ENCODE measurements around the gene METTL8. TPM values are rescaled to one million over a fixed set of nuclear protein-coding genes. Genes with fewer than 3 reads are reported as not detected.

METTL8 gene
- total RNA-seq, 2 experiments from 2014 or later = 43.4 to 44.8 TPM

DNA sequence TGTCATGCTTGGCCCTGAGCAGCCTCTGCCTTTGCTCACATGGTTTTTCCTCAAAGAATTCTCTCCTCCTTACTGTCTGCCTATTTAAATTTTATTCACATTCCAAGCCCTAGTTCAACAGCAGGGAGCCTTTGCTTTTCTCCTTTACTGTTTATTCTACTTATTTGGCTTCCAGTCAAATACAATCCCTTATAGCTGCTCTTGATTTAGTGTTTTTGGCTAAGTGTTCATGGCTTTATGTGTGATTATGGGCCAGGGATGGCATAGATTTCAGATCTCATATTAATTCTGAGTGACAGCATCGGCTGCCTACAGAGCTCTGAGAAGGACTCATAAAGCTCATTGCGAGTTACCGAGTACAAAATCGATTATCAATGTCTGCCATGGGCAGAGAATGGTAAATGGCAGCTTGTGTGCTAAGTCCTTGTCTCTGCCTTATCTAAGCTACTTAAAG, 106.7 kb downstream of the METTL8 start:
- POLR2A ChIA-PET = interaction anchor here (0.7 to 1.6 kb wide), 3 partner anchors 10 to 229 kb away, joined by 3 read pairs; no protein-coding TSS in a partner anchor
- CTCF ChIA-PET = interaction anchor here (1.1 to 2.8 kb wide), 5 partner anchors 7 to 89 kb away, joined by 3 to 9 read pairs (median 4); no protein-coding TSS in a partner anchor
- Mint-ChIP-seq H3K27me3 (no peaks in the 10 kb centered on the region), H3K9me3 (no peaks in the 10 kb centered on the region), H3K4me1 (ENCODE audit: low read depth) (peaks cover 28% of the 10 kb centered on the region), H3K36me3 (ENCODE audit: low read depth) (peaks cover 37% of the 10 kb centered on the region), H3K4me3 (no peak overlapping the region), H3K27ac (peak overlapping the region; percentile 71)
- DNase-seq (no peak), ATAC-seq (no peak)
- intact Hi-C loops (cut with micrococcal nuclease) = loop anchor here (10.0 kb wide), 1 partner anchor 88 kb away; no protein-coding TSS in a partner anchor
- TF ChIP-seq, protein P1, sequence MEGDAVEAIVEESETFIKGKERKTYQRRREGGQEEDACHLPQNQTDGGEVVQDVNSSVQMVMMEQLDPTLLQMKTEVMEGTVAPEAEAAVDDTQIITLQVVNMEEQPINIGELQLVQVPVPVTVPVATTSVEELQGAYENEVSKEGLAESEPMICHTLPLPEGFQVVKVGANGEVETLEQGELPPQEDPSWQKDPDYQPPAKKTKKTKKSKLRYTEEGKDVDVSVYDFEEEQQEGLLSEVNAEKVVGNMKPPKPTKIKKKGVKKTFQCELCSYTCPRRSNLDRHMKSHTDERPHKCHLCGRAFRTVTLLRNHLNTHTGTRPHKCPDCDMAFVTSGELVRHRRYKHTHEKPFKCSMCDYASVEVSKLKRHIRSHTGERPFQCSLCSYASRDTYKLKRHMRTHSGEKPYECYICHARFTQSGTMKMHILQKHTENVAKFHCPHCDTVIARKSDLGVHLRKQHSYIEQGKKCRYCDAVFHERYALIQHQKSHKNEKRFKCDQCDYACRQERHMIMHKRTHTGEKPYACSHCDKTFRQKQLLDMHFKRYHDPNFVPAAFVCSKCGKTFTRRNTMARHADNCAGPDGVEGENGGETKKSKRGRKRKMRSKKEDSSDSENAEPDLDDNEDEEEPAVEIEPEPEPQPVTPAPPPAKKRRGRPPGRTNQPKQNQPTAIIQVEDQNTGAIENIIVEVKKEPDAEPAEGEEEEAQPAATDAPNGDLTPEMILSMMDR (IDR thresholded peaks at IDR 0.05) = no peak

DNA sequence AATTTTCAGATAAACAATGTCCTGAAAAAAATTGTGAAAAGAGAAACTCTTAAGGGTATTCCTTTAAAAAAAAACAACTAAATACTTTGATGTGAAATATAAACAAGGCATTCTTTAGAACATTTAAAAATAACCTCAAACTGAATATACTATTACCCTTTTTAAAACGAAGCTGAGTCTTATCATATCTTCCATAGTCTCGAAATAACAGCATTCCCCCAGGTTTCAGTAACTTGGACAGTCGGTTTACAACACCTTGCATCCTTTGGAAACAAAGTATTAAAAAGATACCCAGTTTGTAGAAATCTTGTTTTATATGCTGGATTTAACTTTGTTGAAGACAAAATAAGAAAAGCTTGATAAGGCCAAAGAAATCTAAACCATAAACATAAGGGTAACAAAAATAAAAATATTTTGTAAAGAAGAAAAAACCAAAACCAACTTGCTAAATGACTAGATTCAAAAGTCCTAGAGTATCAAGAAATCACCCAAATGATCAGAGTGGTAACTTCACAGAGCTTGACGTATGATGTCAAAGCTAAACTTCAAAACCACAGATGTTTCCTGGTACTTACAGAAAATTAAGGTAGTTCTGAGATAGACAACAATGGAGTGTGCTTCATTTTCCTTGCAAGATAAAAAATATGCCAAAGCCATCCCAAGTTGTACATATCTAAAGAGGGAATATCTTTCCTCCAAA, 107.8 kb downstream of the METTL8 start:
- H3K9me3 Mint-ChIP-seq = no peaks in the 10 kb centered on the region
- ChIA-PET POLR2A (interaction anchor here (0.5 to 1.6 kb wide), 5 partner anchors 8 to 439 kb away, joined by 3 to 4 read pairs (median 3); no protein-coding TSS in a partner anchor), CTCF (interaction anchor here (1.3 to 2.8 kb wide), 3 partner anchors 10 to 90 kb away, joined by 4 to 9 read pairs (median 4); no protein-coding TSS in a partner anchor)
- no peaks in the 10 kb centered on the region for H3K27me3 Mint-ChIP-seq
- no peak overlapping the region for H3K4me3 Mint-ChIP-seq
- peaks cover 40% of the 10 kb centered on the region for H3K36me3 Mint-ChIP-seq (ENCODE audit: low read depth)
- peak overlapping the region; percentile 80 for H3K27ac Mint-ChIP-seq
- intact Hi-C loops (cut with micrococcal nuclease) = loop anchor here (10.0 kb wide), 1 partner anchor 89 kb away; no protein-coding TSS in a partner anchor
- H3K4me1 Mint-ChIP-seq (ENCODE audit: low read depth) = peaks cover 31% of the 10 kb centered on the region
- DNase-seq (no peak), ATAC-seq (peak; percentile 83)
- TF ChIP-seq, protein P1 (IDR thresholded peaks at IDR 0.05) = no peak

DNA sequence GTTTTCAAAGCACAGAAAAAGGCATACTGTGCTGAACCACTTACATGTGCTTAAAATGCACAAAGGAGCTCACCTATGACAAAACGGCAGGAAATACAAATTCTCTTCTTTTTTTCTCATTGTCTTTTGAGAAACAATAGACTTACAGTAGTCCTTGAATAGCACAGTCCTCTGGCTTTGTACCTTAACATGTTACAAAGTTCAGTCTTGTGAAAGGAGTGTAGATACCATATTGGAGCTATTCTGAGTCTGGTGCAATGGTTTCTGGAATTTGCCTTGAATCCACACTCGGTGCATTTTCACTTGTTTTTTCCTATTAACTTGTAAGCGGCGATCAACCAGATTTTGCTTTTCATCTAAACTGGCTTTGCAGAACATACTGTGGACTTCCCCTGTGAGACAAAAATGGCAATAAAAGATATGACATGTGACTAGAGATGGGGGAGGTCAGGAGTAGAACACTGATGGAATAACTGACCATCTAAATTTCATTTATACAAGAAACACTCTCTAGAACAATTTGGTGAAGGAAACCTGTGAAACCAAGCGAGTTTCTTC, 109.7 kb downstream of the METTL8 start:
- ChIA-PET POLR2A (no interaction called here), CTCF (interaction anchor here (1.5 kb wide), 1 partner anchor 92 kb away, joined by 5 read pairs; no protein-coding TSS in a partner anchor)
- ATAC-seq (no peak), DNase-seq (no peak)
- Mint-ChIP-seq H3K27ac (no peak overlapping the region), H3K36me3 (ENCODE audit: low read depth) (peaks cover 48% of the 10 kb centered on the region), H3K4me3 (no peak overlapping the region), H3K9me3 (no peaks in the 10 kb centered on the region), H3K27me3 (no peaks in the 10 kb centered on the region), H3K4me1 (ENCODE audit: low read depth) (peaks cover 50% of the 10 kb centered on the region)
- intact Hi-C loops (cut with micrococcal nuclease) = loop anchor here (10.0 kb wide), 1 partner anchor 91 kb away; no protein-coding TSS in a partner anchor
- TF ChIP-seq, protein P1 (IDR thresholded peaks at IDR 0.05) = no peak

DNA sequence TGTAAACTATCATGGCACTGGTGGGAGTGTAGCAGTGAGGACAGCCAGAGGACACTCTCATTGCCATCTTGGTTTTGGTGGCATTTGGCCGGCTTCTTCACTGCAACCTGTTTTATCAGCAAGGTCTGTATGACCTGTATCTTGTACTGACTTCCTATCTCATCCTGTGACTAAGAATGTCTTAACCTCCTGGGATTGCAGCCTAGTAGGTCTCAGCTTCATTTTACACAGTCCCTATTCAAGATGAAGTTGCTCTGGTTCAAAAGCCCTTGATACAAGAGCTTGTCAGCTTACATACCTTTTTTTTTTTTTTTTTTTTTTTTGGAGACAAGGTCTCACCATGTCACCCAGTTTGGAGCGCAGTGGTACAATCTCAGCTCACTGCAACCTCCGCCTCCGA, 110.9 kb downstream of the METTL8 start:
- no peaks in the 10 kb centered on the region for H3K27me3 Mint-ChIP-seq
- ChIA-PET CTCF (interaction anchor here (1.5 kb wide), 1 partner anchor 94 kb away, joined by 5 read pairs; no protein-coding TSS in a partner anchor), POLR2A (no interaction called here)
- DNase-seq (no peak), ATAC-seq (no peak)
- peaks cover 54% of the 10 kb centered on the region for H3K36me3 Mint-ChIP-seq (ENCODE audit: low read depth)
- intact Hi-C loops (cut with micrococcal nuclease) = loop anchor here (10.0 kb wide), 1 partner anchor 92 kb away; no protein-coding TSS in a partner anchor
- no peak overlapping the region for H3K27ac Mint-ChIP-seq
- no peaks in the 10 kb centered on the region for H3K9me3 Mint-ChIP-seq
- H3K4me1 Mint-ChIP-seq (ENCODE audit: low read depth) = peaks cover 59% of the 10 kb centered on the region
- TF ChIP-seq, protein P1 (IDR thresholded peaks at IDR 0.05) = no peak
- no peak overlapping the region for H3K4me3 Mint-ChIP-seq
